Panc1 (cell line): Measurements from ENCODE around the gene RNF145. TPM values are rescaled to one million over a fixed set of nuclear protein-coding genes. Genes with fewer than 3 reads are reported as not detected.

Experiments used
- ATAC-seq: fragments of 200-7000 bp; cut with Tn5 transposase; 2 replicates; pipeline ENCODE4 v1.9.1; 2020; ENCODE audit warnings: mild to moderate bottlenecking, moderate library complexity
- BruUV-seq: library from RNA; stranded (reverse); fragments of 400-500 nt; replicated peaks from 2 replicates; lab custom pipeline; 2021; lab: Mats Ljungman, UMichigan
- CTCF ChIA-PET: fragments of 300-600 bp; sonication (Branson Sonifier 250); formaldehyde crosslinking; loops from one replicate; lab custom pipeline; 2022; ENCODE audit warnings: antibody characterized with exemption; lab: Charles Lee
- POLR2A ChIA-PET: fragments of 300-600 bp; sonication (Branson Sonifier 250); formaldehyde crosslinking; loops from one replicate; lab custom pipeline; 2022; ENCODE audit warnings: antibody characterized with exemption; lab: Charles Lee
- DNase-seq: peaks from one replicate; pipeline ENCODE4 v3.0.0-alpha.2; 2010; ENCODE audit warnings: low read depth, low spot score
- H3K27ac ChIP-seq: 2 replicates; pipeline ENCODE4 v1.5.1; 2011; ENCODE audit warnings: mild to moderate bottlenecking, low read length, inconsistent platforms
- H3K27me3 ChIP-seq: fragments of 200-500 bp; sonication (Bioruptor generic); 2 replicates; pipeline ENCODE4 v1.6.0; 2014; ENCODE audit warnings: low read length, inconsistent platforms; ENCODE audit not compliant: control insufficient read depth, insufficient read depth
- H3K36me3 ChIP-seq: fragments of 200-500 bp; sonication (Bioruptor generic); 2 replicates; pipeline ENCODE4 v1.5.1; 2014; ENCODE audit warnings: inconsistent platforms, mild to moderate bottlenecking, low read length, moderate library complexity; ENCODE audit not compliant: control insufficient read depth, insufficient read depth
- H3K4me1 ChIP-seq: 2 replicates; pipeline ENCODE4 v1.5.1; 2011; ENCODE audit warnings: inconsistent platforms, mild to moderate bottlenecking, low read length, moderate library complexity; ENCODE audit not compliant: control insufficient read depth, insufficient read depth
- H3K4me3 ChIP-seq, 2 experiments: 2 replicates each; pipeline ENCODE4 v1.5.1; 2011 to 2012; ENCODE audit warnings: low read depth in 2 of 2, low read length in 2 of 2, mild to moderate bottlenecking in 2 of 2, inconsistent platforms in 1 of 2, moderate library complexity in 1 of 2
- H3K9me3 ChIP-seq: fragments of 200-500 bp; sonication (Bioruptor generic); 2 replicates; pipeline ENCODE4 v1.5.1; 2014; ENCODE audit warnings: low read depth, mild to moderate bottlenecking, inconsistent platforms, low read length, moderate library complexity; ENCODE audit not compliant: control insufficient read depth, insufficient read depth
- CTCF ChIP-seq: fragments of 450-650 bp; IDR thresholded peaks from 2 replicates; pipeline ENCODE4 v1.5.1; 2017; ENCODE audit warnings: mild to moderate bottlenecking
- POLR2AphosphoS5 ChIP-seq: IDR thresholded peaks from 2 replicates; pipeline ENCODE4 v1.6.1; 2012; ENCODE audit warnings: mild to moderate bottlenecking, low read depth, low read length, moderate library complexity
- REST ChIP-seq, 2 experiments: IDR thresholded peaks; 2 replicates each; pipeline ENCODE4 v1.6.1; 2011 to 2012; ENCODE audit warnings: low read depth in 2 of 2, control low read depth in 1 of 2, low read length in 1 of 2, mild to moderate bottlenecking in 1 of 2, moderate library complexity in 1 of 2; ENCODE audit not compliant: insufficient read depth in 1 of 2
- SIN3A ChIP-seq: IDR thresholded peaks from 2 replicates; pipeline ENCODE4 v1.6.1; 2012; ENCODE audit warnings: low read depth, mild to moderate bottlenecking, low read length, moderate library complexity, borderline replicate concordance; ENCODE audit not compliant: insufficient read depth
- TCF7L2 ChIP-seq: IDR thresholded peaks from 2 replicates; pipeline ENCODE4 v1.6.1; 2011; ENCODE audit warnings: mild to moderate bottlenecking, low read depth, low read length, inconsistent platforms
- in situ Hi-C: cut with HindIII; loops from 2 replicates; pipeline ENCODE4 v1.10.0; 2016; ENCODE audit warnings: low sequenced_read_pairs, low pct_unique_long_range_greater_than_20kb
- intact Hi-C: fragments of 100-400 bp; cut with micrococcal nuclease; formaldehyde crosslinking; loops from one replicate; pipeline ENCODE4 v1.10.0; 2022; ENCODE audit not compliant: unreplicated experiment
- total RNA-seq: library from RNA; stranded (reverse); gene quantifications from one replicate; pipeline ENCODE4 v1.2.1, GENCODE V29; 2021; ENCODE audit not compliant: unreplicated experiment

The RNF145 gene
- total RNA-seq, 1 experiment from 2014 or later, result 81.8 TPM

GRCh38 chr5:159132429-159133040, 76.8 kb downstream of the RNF145 start:
- ChIA-PET POLR2A (no interaction called here), CTCF (interaction anchor here (1.0 to 1.6 kb wide), 2 partner anchors 26 to 437 kb away, joined by 4 to 5 read pairs; no protein-coding TSS in a partner anchor)
- no peaks in the 10 kb centered on the region for H3K9me3 ChIP-seq
- DNase-seq (no peak), ATAC-seq (no peak)
- H3K27ac ChIP-seq, result no peak overlapping the region
- peak overlapping the region in 1 of 2 experiments; percentile 31; a peak in 1 of 4 replicates for H3K4me3 ChIP-seq
- intact Hi-C loops, result loop anchor here (1.0 kb wide), 1 partner anchor 437 kb away; no protein-coding TSS in a partner anchor
- in situ Hi-C loops, result no loop called here
- H3K4me1 ChIP-seq, result peaks cover 4% of the 10 kb centered on the region; the same call in 1 of the 2 replicates
- no TSS peak for BruUV-seq
- H3K36me3 ChIP-seq, result no peaks in the 10 kb centered on the region
- TF ChIP-seq TCF7L2 (no peak), SIN3A (no peak), REST (IDR thresholded peaks at IDR 0.05; ENCODE audit: insufficient read depth in 1 of 2, low read depth in 2 of 2, low read length in 1 of 2) (no peak), POLR2AphosphoS5 (no peak), CTCF (no peak)
- peaks cover 2% of the 10 kb centered on the region; the same call in 1 of the 2 replicates for H3K27me3 ChIP-seq

- no peak overlapping the region for H3K27ac ChIP-seq
- H3K36me3 ChIP-seq, result no peaks in the 10 kb centered on the region
- intact Hi-C loops (no loop called here), in situ Hi-C loops (no loop called here)
- ChIA-PET CTCF (interaction anchor here (0.6 to 1.6 kb wide), 3 partner anchors 25 to 957 kb away, joined by 4 to 5 read pairs (median 5); no protein-coding TSS in a partner anchor), POLR2A (interaction anchor here (0.6 kb wide), 1 partner anchor 73 kb away, joined by 3 read pairs; no protein-coding TSS in a partner anchor)
- ATAC-seq, result no peak
- no TSS peak for BruUV-seq
- H3K27me3 ChIP-seq, result peaks cover 2% of the 10 kb centered on the region; the same call in 1 of the 2 replicates
- no peaks in the 10 kb centered on the region for H3K9me3 ChIP-seq
- no peak for TF ChIP-seq SIN3A
- no peak for TF ChIP-seq REST (IDR thresholded peaks at IDR 0.05; ENCODE audit: insufficient read depth in 1 of 2, low read depth in 2 of 2, low read length in 1 of 2)
- no peak for TF ChIP-seq CTCF
- TF ChIP-seq POLR2AphosphoS5, result no peak
- no peak for TF ChIP-seq TCF7L2
- no peak for DNase-seq
- no peak overlapping the region for H3K4me3 ChIP-seq
- peaks cover 4% of the 10 kb centered on the region; the same call in 1 of the 2 replicates for H3K4me1 ChIP-seq
Measured at GRCh38 chr5:159131951-159132350, 77.4 kb downstream of the RNF145 start.
